Medulla oblongata (tissue), 1 donor: ENCODE data around the gene FIGNL2.
"Not testable (repeated sequence)": the region's sequence is repeated elsewhere in the genome, so short reads cannot be mapped to it uniquely, and the experiment has no call there.

ENCODE experiments used
- DNase-seq: peaks from one replicate; pipeline ENCODE4 v3.0.0-alpha.2; 2015; ENCODE audit errors: extremely low spot score

FIGNL2 gene

GRCh38 chr12:51848326-51848727 lies at the start of gene FIGNL2:
TSS of gene FIGNL2 (minus strand) at chr12:51848718. CDS start at chr12:51822413, 26,305 bp downstream.
- DNase-seq: no peak

- no peak for DNase-seq
These were observed 48.7 kb upstream of the FIGNL2 start for GRCh38 chr12:51897181-51897580.

- no peak for DNase-seq
These were observed 47.7 kb upstream of the FIGNL2 start for GRCh38 chr12:51896236-51896635.

- DNase-seq: no peak
These were observed 47.0 kb upstream of the FIGNL2 start for GRCh38 chr12:51895378-51896135.

GRCh38 chr12:51893786-51894185 lies 45.3 kb upstream of the FIGNL2 start:
- no peak for DNase-seq

GRCh38 chr12:51891843-51892242 lies 43.3 kb upstream of the FIGNL2 start:
- no peak for DNase-seq

DNA sequence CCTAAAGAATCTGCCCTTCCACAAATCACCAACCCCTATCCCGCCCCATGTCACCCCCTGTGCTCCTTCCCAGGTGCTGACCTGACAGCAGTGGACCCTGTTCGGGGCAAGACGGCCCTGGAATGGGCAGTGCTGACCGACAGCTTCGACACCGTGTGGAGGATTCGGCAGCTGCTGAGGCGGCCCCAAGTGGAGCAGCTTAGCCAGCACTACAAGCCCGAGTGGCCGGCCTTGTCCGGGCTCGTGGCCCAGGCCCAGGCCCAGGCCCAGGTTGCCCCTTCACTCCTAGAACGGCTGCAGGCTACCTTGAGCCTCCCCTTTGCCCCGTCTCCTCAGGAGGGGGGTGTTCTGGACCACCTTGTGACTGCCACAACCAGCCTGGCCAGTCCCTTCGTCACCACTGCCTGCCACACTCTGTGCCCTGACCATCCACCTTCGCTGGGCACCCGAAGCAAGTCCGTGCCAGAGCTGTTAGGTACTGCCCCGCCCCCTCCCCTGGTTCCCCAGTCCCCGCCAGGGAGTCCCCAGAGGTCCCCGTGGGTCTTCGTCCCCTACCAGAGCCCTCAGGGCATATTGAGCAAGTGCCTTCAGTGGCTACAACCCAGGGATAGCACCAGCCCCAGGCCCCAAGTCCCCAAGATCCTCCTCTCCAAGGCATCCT lies 42.1 kb upstream of the FIGNL2 start:
- no peak for DNase-seq

DNA sequence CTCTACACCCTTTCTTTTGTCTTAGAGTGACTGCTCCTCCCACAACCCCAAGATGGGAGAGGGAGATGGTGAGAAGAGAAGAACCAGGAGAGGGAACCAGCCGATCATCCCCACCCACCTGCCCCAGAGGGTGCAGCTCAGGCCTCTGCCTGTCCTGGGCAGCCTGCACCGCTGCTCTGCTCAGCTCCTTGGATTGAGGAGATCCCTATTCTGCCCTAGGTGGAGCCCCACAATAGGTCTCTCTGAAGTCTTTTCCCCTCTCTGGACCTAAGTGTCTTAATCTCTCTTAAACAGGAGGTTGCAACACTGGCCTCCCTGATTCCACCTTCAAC lies 41.6 kb upstream of the FIGNL2 start:
- no peak for DNase-seq

DNA sequence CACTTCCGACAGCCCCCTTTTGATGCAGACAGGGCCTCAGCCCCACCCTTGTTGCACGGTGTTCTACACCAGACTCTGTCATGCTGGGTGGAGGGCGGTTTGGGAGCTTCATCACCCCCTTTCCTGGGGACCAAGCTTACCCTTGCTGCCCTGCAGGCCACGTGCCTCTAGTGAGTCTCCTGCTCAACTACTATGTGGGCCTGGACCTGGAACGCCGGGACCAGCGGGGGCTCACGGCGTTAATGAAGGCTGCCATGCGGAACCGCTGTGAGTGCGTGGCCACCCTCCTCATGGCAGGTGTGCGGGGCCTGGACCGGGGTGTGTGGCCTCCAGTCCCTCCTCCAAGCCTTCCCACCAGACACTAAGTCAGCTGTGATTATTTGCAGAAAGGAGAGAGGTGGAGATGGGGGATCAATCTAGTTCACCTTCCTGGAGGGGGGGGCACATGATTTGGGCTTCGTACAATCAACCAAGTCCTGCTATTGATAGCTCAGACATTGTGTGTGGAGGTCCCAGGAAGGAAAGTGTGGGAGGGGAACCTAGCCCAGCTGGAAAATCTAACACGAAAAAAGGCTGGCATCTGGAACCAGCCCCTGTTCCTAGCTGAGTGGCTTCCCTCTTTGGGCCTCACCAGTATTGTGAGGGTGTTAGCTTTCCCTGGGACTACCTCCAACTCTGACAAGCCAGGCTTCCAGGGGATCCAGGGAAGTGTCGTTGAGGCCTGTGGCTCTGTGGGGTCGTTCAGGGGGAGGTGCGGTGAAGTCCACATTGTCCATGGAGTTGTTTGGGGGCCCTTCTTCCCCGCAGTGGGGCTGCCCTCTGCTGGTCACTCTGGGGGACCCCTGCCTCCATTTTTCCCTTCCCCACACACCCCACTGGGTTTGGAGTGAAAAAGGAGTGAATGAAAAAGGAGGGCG lies 41.0 kb upstream of the FIGNL2 start:
- DNase-seq: no peak

DNA sequence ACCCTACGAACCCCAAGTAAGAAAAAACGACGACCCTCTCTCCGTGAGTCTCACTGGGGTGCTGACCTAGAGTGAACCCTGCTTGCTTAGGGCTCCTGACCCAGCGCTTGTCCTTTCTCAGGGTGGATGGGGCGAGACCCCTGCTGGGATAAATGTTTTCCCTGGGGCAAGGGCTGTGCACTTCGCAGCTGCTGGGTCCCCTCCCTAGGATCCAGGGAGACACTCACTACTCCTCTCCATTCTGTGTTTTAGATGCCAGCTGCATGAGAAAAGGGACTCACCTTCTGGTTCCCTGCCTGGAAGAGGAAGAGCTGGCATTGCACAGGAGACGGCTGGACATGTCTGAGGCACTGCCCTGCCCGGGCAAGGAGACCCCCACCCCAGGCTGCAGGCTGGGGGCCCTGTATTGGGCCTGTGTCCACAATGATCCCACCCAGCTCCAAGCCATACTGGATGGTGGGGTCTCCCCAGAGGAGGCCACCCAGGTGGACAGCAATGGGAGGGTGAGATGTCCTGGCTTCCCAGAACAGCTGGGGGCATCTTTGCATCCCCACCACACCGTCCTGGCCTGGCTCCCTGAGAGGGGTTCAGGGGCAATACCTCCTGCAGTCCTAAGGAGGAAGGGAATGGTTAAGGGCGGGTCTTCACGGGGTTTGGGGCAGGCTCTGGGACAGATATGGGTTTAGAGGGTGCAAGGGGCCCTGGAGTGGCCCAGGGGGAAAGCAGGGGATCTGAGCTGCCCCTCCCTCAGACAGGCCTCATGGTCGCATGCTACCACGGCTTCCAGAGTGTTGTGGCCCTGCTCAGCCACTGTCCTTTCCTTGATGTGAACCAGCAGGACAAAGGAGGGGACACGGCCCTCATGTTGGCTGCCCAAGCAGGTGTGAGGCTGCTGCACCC lies 40.0 kb upstream of the FIGNL2 start:
- no peak for DNase-seq

DNA sequence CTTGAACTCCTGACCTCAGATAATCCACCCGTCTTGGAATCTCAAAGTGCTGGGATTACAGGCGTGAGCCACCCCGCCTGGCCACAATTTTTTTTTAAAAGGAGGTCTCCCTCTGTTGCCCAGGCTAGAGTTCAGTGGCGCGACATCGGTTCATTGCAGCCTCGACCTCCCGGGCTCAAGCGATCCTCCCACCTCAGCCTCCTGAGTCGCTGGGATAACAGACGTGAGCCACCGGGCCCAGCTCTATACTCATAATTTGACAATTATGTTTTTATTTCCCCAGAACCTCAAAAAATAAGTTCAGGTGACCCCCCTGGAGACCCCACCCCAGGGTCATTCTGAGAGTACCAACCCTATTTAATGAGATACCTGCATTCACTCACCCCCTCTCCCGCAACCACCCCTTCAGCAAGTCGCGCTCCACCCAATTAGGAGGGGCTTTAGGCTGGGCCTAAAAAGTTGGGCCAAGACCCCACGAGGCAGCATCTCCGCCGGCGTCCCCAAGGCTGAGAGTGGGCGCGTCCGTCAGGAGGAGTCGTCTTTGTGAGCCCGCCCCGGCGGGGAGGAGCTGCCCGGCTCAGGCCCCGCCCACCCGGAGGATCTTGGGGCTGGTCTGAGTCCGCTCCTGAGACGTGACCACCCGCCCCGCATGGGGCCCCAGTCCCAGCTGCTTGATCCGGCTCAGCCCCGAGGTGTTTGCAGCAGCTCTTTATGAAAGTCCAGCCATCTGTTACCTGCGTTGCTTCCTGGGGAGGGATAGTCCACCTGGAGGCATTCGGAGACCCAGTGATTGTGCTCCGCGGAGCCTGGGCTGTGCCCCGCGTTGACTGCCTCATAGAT lies 39.2 kb upstream of the FIGNL2 start, which contains the start of gene ANKRD33:
TSS of gene ANKRD33 (plus strand) at position 628 of the 840 bp plus-strand sequence. CDS start at position 712, 84 bp downstream.
- no peak for DNase-seq

GRCh38 chr12:51886021-51886710 lies 37.6 kb upstream of the FIGNL2 start:
- DNase-seq: peak; percentile 84

GRCh38 chr12:51885294-51886020 lies 36.9 kb upstream of the FIGNL2 start:
- DNase-seq: not testable (repeated sequence)

DNA sequence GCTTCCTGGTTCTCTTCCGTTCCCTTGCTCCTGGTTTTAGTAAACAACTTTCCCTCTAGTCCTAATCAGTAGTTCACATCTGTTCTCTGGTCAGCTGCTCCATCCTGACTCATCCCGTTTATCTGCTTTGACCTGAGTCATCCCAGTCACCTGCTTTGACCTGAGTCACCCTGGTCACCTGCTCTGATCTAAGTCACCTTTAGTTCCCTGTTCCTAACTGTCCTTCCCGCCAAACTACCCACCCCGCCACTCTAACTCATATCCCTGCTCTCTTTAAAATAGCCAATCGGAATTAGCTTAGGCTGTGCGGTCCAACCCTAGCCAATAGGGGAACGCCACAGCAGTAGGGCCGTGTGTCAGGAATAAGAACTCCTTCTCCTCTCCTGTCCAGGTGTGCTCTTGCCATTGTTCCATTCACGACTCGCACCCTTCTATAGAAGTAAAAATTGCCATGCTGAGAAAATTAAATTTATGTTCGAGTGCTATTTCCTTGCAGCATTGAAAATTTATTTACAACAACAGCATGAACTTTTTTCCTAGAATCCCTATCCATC lies 36.2 kb upstream of the FIGNL2 start:
- DNase-seq: no peak

DNA sequence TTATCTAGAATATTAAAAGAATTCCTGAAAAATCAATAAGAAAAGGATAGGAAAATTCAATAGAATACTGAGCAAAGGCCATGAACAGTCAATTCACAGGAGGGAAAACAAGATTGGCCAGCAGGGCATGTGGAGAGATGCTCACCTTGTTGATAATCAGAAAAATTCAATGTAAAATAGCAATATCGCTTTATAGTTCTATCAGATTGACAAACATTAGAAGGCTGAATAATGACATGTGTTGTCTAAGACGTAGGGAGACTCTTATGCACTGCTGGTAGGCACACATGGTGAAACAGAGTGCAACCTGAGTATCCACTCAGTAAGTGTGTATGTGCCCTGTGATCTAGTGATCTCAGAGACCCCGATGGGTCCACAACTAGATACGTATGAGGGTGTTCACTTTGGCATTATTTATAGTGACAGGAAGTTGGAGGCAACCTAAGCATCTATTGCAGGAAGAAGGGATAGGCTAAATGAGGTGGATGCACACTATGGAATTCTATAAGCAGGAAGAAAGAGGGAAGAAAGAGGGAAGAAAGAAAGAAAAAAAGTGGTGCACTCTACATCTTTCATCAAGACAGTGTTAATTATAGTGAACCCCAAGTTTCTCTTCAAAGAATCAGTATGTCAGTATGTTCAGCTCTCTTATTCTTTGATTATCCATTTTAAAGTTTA lies 35.6 kb upstream of the FIGNL2 start:
- no peak for DNase-seq

DNA sequence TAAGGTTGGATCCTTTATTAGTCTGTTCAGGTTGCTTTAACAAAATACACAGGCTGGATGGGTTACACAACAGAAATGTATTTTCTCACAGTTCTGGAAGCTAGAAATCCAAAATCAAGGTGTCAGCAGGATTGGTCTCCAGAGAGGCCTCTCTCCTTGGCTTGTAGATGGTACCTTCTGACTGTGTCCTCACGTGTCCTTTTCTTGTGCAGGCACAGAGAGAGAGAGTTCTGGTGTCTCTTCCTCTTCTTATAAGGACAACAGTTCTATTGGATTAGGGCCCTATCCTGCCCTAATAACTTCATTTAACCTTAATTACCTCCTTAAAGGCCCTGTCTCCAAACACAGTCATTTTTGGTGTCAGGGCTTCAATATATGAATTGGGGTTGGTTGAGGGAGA lies 34.8 kb upstream of the FIGNL2 start:
- DNase-seq: no peak

DNA sequence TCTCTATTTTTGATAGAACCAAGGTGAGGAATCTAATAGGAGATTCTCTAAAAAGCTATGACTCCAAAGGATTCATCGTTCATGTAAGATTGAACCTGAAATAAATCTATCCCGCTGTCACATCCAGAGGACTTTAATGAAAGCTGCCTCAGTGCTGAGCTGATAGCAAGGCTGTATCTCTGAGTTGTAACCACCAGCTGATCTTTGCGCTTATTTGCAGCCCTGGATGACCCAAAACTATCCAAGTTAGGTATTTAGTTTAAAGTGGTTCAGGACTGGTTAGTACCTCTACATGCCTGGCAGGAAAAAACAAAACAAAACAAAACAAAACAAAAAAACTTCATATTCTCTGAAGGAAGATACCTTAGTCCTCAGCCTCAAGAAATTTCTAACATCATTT lies 30.6 kb upstream of the FIGNL2 start:
- DNase-seq: no peak

GRCh38 chr12:51874486-51874885 lies 26.0 kb upstream of the FIGNL2 start:
- no peak for DNase-seq
